PC-9 (cell line): ENCODE data around the gene CHST11. TPM values are rescaled to one million over a fixed set of nuclear protein-coding genes. Genes with fewer than 3 reads are reported as not detected.

Experiments
- BruUV-seq: library from RNA; stranded (reverse); fragments of 400-500 nt; replicated peaks from 2 replicates; lab custom pipeline; 2021; lab: Mats Ljungman, UMichigan
- CTCF ChIA-PET: fragments of 300-600 bp; sonication (Branson Sonifier 250); formaldehyde crosslinking; loops from one replicate; lab custom pipeline; 2022; ENCODE audit warnings: antibody characterized with exemption; lab: Charles Lee
- POLR2A ChIA-PET: fragments of 300-600 bp; sonication (Branson Sonifier 250); formaldehyde crosslinking; loops from one replicate; lab custom pipeline; 2022; ENCODE audit warnings: antibody characterized with exemption; ENCODE audit not compliant: unreplicated experiment; lab: Charles Lee
- DNase-seq, 2 experiments: peaks; one replicate each; pipeline versions ENCODE4 v3.0.0 to v3.0.0-alpha.2; 2015 to 2022; ENCODE audit warnings: mixed read lengths in 1 of 2
- H2AFZ ChIP-seq: fragments of 200-600 bp; sonication (generic); 2 replicates; pipeline ENCODE4 v1.8.1; 2017; ENCODE audit warnings: antibody characterized with exemption
- H3F3A ChIP-seq: fragments of 200-600 bp; sonication (generic); 2 replicates; pipeline ENCODE4 v1.8.1; 2017; ENCODE audit warnings: antibody characterized with exemption, mild to moderate bottlenecking, low read depth; ENCODE audit not compliant: insufficient read depth
- H3K27ac ChIP-seq: fragments of 200-600 bp; sonication (generic); 2 replicates; pipeline ENCODE4 v1.6.1; 2016; ENCODE audit warnings: mixed run types
- H3K27me3 ChIP-seq: fragments of 200-600 bp; sonication (generic); 2 replicates; pipeline ENCODE4 v1.6.1; 2016; ENCODE audit warnings: low read depth, mixed run types; ENCODE audit not compliant: insufficient read depth
- H3K36me3 ChIP-seq: fragments of 200-600 bp; sonication (generic); 2 replicates; pipeline ENCODE4 v1.6.1; 2016; ENCODE audit warnings: low read depth, mixed run types
- H3K4me1 ChIP-seq: fragments of 200-600 bp; sonication (generic); replicated peaks from 2 replicates; pipeline ENCODE4 v1.6.1; 2016; ENCODE audit warnings: mixed run types; ENCODE audit not compliant: insufficient read depth
- H3K4me2 ChIP-seq: fragments of 200-600 bp; sonication (generic); 2 replicates; pipeline ENCODE4 v1.6.1; 2017; ENCODE audit warnings: mixed run types
- H3K4me3 ChIP-seq: fragments of 200-600 bp; sonication (generic); 2 replicates; pipeline ENCODE4 v1.6.1; 2016; ENCODE audit warnings: mixed run types
- H3K79me2 ChIP-seq: fragments of 200-600 bp; sonication (generic); 2 replicates; pipeline ENCODE4 v1.6.1; 2017; ENCODE audit warnings: low read depth, mixed run types
- H3K9me2 ChIP-seq: fragments of 200-600 bp; sonication (generic); 2 replicates; pipeline ENCODE4 v1.8.1; 2017; ENCODE audit warnings: mild to moderate bottlenecking; ENCODE audit not compliant: insufficient read depth
- H3K9me3 ChIP-seq: fragments of 200-600 bp; sonication (generic); 2 replicates; pipeline ENCODE4 v1.8.1; 2016; ENCODE audit warnings: low read depth; ENCODE audit not compliant: insufficient read depth
- H4K20me1 ChIP-seq: fragments of 200-600 bp; sonication (generic); 2 replicates; pipeline ENCODE4 v1.8.1; 2017; ENCODE audit not compliant: insufficient read depth
- CTCF ChIP-seq: fragments of 200-600 bp; sonication (generic); conservative IDR thresholded peaks from 2 replicates; pipeline ENCODE4 v1.6.1; 2017; ENCODE audit warnings: mixed run types, antibody characterized with exemption, mild to moderate bottlenecking, moderate library complexity
- EZH2 ChIP-seq: fragments of 200-600 bp; sonication (generic); IDR thresholded peaks from 2 replicates; pipeline ENCODE4 v1.8.0; 2017; ENCODE audit warnings: antibody characterized with exemption, low read depth
- intact Hi-C: fragments of 100-400 bp; cut with micrococcal nuclease; formaldehyde crosslinking; loops from one replicate; pipeline ENCODE4 v1.10.0; 2022; ENCODE audit not compliant: unreplicated experiment
- total RNA-seq: library from RNA; stranded (reverse); gene quantifications from 2 replicates; pipeline ENCODE4 v1.2.3, GENCODE V29; 2021

Gene CHST11
- total RNA-seq, 1 experiment from 2014 or later: 39.9 TPM

GRCh38 chr12:104801005-104801404 is 344.3 kb downstream of the CHST11 start:
- Histone ChIP-seq H3K79me2 (no peaks in the 10 kb centered on the region), H3K9me2 (no peaks in the 10 kb centered on the region; the same call in 1 of the 2 replicates), H3K36me3 (no peaks in the 10 kb centered on the region), H3K27me3 (no peaks in the 10 kb centered on the region), H3K9me3 (no peaks in the 10 kb centered on the region), H3K4me2 (no peak overlapping the region), H3K27ac (no peak overlapping the region), H2AFZ (no peak overlapping the region), H3K4me3 (no peak overlapping the region), H3K4me1 (no peaks in the 10 kb centered on the region), H3F3A (no peaks in the 10 kb centered on the region), H4K20me1 (no peaks in the 10 kb centered on the region)
- no TSS peak for BruUV-seq
- POLR2A ChIA-PET: no interaction called here
- no peak for TF ChIP-seq CTCF
- no peak for TF ChIP-seq EZH2
- intact Hi-C loops: no loop called here
- DNase-seq: no peak
- CTCF ChIA-PET: no interaction called here

- no TSS peak for BruUV-seq
- no peaks in the 10 kb centered on the region for H3K9me3 ChIP-seq
- H3K36me3 ChIP-seq: no peaks in the 10 kb centered on the region
- H4K20me1 ChIP-seq: no peaks in the 10 kb centered on the region
- H3K27me3 ChIP-seq: no peaks in the 10 kb centered on the region
- H3K27ac ChIP-seq: no peak overlapping the region
- no peaks in the 10 kb centered on the region for H3F3A ChIP-seq
- DNase-seq: no peak
- ChIA-PET POLR2A (no interaction called here), CTCF (no interaction called here)
- H3K4me1 ChIP-seq: no peaks in the 10 kb centered on the region
- TF ChIP-seq CTCF: no peak
- TF ChIP-seq EZH2: no peak
- no peaks in the 10 kb centered on the region; the same call in 1 of the 2 replicates for H3K9me2 ChIP-seq
- H3K4me2 ChIP-seq: no peak overlapping the region
- H3K4me3 ChIP-seq: no peak overlapping the region
- H3K79me2 ChIP-seq: no peaks in the 10 kb centered on the region
- intact Hi-C loops: no loop called here
- H2AFZ ChIP-seq: no peak overlapping the region
These were observed 344.7 kb downstream of the CHST11 start for GRCh38 chr12:104801427-104801826.

- no peaks in the 10 kb centered on the region for H3K79me2 ChIP-seq
- TF ChIP-seq CTCF (no peak), EZH2 (no peak)
- H3K4me3 ChIP-seq: no peak overlapping the region
- ChIA-PET CTCF (no interaction called here), POLR2A (no interaction called here)
- DNase-seq: no peak
- no peak overlapping the region for H2AFZ ChIP-seq
- H3K4me2 ChIP-seq: no peak overlapping the region
- H3K9me2 ChIP-seq: no peaks in the 10 kb centered on the region; the same call in 1 of the 2 replicates
- BruUV-seq: no TSS peak
- intact Hi-C loops: no loop called here
- H3K9me3 ChIP-seq: no peaks in the 10 kb centered on the region
- no peaks in the 10 kb centered on the region for H3K4me1 ChIP-seq
- H3K27ac ChIP-seq: no peak overlapping the region
- H4K20me1 ChIP-seq: no peaks in the 10 kb centered on the region
- no peaks in the 10 kb centered on the region for H3K27me3 ChIP-seq
- no peaks in the 10 kb centered on the region for H3F3A ChIP-seq
- no peaks in the 10 kb centered on the region for H3K36me3 ChIP-seq
These were observed 345.5 kb downstream of the CHST11 start for GRCh38 chr12:104802208-104802607.
